ENCODE measurements around the gene OTULINL. TPM values are rescaled to one million over a fixed set of nuclear protein-coding genes. Genes with fewer than 3 reads are reported as not detected.

Gene OTULINL
- total RNA-seq, 1 donor from 2014 or later: 10.6 TPM

- H3K27ac ChIP-seq: no peak overlapping the region
- Mint-ChIP-seq H3K36me3 (peaks cover 5% of the 10 kb centered on the region), H3K27me3 (ENCODE audit: insufficient read depth, low read depth) (peaks cover 2% of the 10 kb centered on the region), H3K9me3 (no peaks in the 10 kb centered on the region), H3K27ac (no peak overlapping the region), H3K4me3 (no peak overlapping the region), H3K4me1 (no peaks in the 10 kb centered on the region)
- H3K4me2 ChIP-seq: no peak overlapping the region
- TF ChIP-seq, protein P1, sequence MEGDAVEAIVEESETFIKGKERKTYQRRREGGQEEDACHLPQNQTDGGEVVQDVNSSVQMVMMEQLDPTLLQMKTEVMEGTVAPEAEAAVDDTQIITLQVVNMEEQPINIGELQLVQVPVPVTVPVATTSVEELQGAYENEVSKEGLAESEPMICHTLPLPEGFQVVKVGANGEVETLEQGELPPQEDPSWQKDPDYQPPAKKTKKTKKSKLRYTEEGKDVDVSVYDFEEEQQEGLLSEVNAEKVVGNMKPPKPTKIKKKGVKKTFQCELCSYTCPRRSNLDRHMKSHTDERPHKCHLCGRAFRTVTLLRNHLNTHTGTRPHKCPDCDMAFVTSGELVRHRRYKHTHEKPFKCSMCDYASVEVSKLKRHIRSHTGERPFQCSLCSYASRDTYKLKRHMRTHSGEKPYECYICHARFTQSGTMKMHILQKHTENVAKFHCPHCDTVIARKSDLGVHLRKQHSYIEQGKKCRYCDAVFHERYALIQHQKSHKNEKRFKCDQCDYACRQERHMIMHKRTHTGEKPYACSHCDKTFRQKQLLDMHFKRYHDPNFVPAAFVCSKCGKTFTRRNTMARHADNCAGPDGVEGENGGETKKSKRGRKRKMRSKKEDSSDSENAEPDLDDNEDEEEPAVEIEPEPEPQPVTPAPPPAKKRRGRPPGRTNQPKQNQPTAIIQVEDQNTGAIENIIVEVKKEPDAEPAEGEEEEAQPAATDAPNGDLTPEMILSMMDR (IDR thresholded peaks at IDR 0.05): no peak
- TF ChIP-seq EZH2phosphoT487 (IDR thresholded peaks at IDR 0.05): no peak
- TF ChIP-seq EZH2 (IDR thresholded peaks at IDR 0.05): no peak
- no peak overlapping the region for H3K4me3 ChIP-seq
- H3K79me2 ChIP-seq (ENCODE audit: low read depth): no peaks in the 10 kb centered on the region
- H3K9ac ChIP-seq: no peak overlapping the region
- no peak for DNase-seq (ENCODE audit: low spot score)
- H3K9me3 ChIP-seq (ENCODE audit: low read depth): no peaks in the 10 kb centered on the region
- H4K20me1 ChIP-seq (ENCODE audit: low read depth): no peaks in the 10 kb centered on the region
- H3K27me3 ChIP-seq: no peaks in the 10 kb centered on the region
- H3K4me1 ChIP-seq: no peaks in the 10 kb centered on the region
- no peak overlapping the region for H2AFZ ChIP-seq (replicated peaks)
- H3F3A ChIP-seq (ENCODE audit: low read depth): no peaks in the 10 kb centered on the region
- H3K36me3 ChIP-seq: no peaks in the 10 kb centered on the region
These were observed 75.3 kb downstream of the OTULINL start for GRCh38 chr5:14656898-14657297.

DNA sequence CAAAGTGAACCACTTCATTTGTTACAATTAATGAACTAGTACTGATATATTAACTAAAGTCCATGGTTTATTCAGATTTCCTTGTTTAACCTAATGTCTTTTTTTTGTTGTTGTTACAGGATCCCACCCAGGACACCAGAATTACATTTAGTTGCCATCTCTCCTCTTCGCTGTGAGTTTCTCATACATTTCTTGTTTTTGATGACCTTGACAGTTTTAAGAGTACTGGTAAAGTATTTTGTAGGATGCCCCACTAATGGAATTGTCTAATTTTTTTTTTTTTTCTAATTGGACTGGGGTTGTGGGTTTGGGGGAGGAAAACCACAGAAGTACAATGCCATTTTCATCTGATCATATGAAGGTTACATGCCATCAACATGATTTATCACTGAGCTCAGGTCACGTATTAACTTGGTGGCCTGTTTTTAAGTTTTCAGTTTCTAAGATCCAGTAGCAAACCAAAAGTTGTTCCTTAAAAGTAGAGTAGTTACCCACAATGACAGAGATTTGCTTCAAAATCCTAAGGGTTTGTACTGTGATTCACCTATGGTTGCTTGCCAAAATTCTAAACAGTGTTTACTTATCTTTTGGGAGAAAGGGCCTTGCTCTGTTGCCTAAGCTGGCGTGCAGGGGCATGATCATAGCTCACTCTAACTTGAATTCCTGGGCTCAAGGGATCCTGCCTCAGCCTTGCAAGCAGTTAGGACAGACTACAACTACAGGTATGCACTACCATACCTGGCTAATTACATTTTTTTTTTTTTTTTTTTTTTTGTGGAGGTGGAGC lies 78.4 kb downstream of the OTULINL start:
- no peaks in the 10 kb centered on the region for H3K9me3 Mint-ChIP-seq
- H3K4me3 ChIP-seq: no peak overlapping the region
- no peak for TF ChIP-seq EZH2 (IDR thresholded peaks at IDR 0.05)
- TF ChIP-seq, protein P1 (IDR thresholded peaks at IDR 0.05): no peak
- TF ChIP-seq EZH2phosphoT487 (IDR thresholded peaks at IDR 0.05): no peak
- H3K4me1 ChIP-seq: peaks cover 5% of the 10 kb centered on the region
- no peak for DNase-seq (ENCODE audit: low spot score)
- H3K4me2 ChIP-seq: no peak overlapping the region
- no peaks in the 10 kb centered on the region for H3K9me3 ChIP-seq (ENCODE audit: low read depth)
- peaks cover 10% of the 10 kb centered on the region for H3K79me2 ChIP-seq (ENCODE audit: low read depth)
- no peak overlapping the region for H3K4me3 Mint-ChIP-seq
- H3K4me1 Mint-ChIP-seq: peaks cover 9% of the 10 kb centered on the region
- H3K27ac ChIP-seq: no peak overlapping the region
- H4K20me1 ChIP-seq (ENCODE audit: low read depth): no peaks in the 10 kb centered on the region
- peaks cover 6% of the 10 kb centered on the region for H3K27me3 Mint-ChIP-seq (ENCODE audit: insufficient read depth, low read depth)
- no peaks in the 10 kb centered on the region for H3K36me3 ChIP-seq
- no peak overlapping the region for H2AFZ ChIP-seq (replicated peaks)
- peaks cover 7% of the 10 kb centered on the region for H3K27me3 ChIP-seq
- H3K36me3 Mint-ChIP-seq: peaks cover 10% of the 10 kb centered on the region
- H3F3A ChIP-seq (ENCODE audit: low read depth): peaks cover 8% of the 10 kb centered on the region
- H3K27ac Mint-ChIP-seq: no peak overlapping the region
- no peak overlapping the region for H3K9ac ChIP-seq

DNA sequence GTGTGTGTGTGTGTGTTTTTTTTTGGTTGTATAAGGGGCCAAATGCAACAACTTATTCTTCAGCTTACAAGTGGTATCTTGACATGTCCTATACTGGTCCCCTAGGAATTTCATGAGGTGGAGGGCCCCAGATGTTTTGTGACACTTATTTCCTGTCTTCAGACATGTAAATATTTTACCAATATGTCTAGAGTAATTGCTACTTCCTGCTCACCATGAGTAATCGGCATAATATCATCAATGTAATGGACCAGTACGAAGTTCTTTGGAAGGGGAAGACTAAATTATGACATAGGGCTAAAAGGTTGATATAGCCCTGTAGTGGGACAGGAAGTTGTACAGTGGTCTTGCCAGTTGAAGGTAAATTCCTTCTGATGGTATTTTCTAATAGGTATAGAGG lies 79.2 kb downstream of the OTULINL start:
- peaks cover 8% of the 10 kb centered on the region for H3F3A ChIP-seq (ENCODE audit: low read depth)
- peaks cover 10% of the 10 kb centered on the region for H3K4me1 ChIP-seq
- no peak overlapping the region for H3K4me2 ChIP-seq
- no peak overlapping the region for H3K4me3 Mint-ChIP-seq
- H3K79me2 ChIP-seq (ENCODE audit: low read depth): peaks cover 19% of the 10 kb centered on the region
- H3K4me1 Mint-ChIP-seq: peaks cover 16% of the 10 kb centered on the region
- no peak overlapping the region for H3K4me3 ChIP-seq
- no peak for DNase-seq (ENCODE audit: low spot score)
- H3K27me3 Mint-ChIP-seq (ENCODE audit: insufficient read depth, low read depth): peaks cover 6% of the 10 kb centered on the region
- H3K27ac Mint-ChIP-seq: no peak overlapping the region
- peaks cover 7% of the 10 kb centered on the region for H4K20me1 ChIP-seq (ENCODE audit: low read depth)
- peaks cover 10% of the 10 kb centered on the region for H3K36me3 Mint-ChIP-seq
- H3K9me3 ChIP-seq (ENCODE audit: low read depth): no peaks in the 10 kb centered on the region
- H3K27me3 ChIP-seq: peaks cover 13% of the 10 kb centered on the region
- no peak overlapping the region for H2AFZ ChIP-seq (replicated peaks)
- H3K9me3 Mint-ChIP-seq: no peaks in the 10 kb centered on the region
- H3K9ac ChIP-seq: no peak overlapping the region
- TF ChIP-seq, protein P1 (IDR thresholded peaks at IDR 0.05): no peak
- TF ChIP-seq EZH2 (IDR thresholded peaks at IDR 0.05) (no peak), EZH2phosphoT487 (IDR thresholded peaks at IDR 0.05) (no peak)
- no peak overlapping the region for H3K27ac ChIP-seq
- no peaks in the 10 kb centered on the region for H3K36me3 ChIP-seq

Other genes starting within 250 kb of the OTULINL start
- gene OTULIN, start 82.9 kb downstream of the OTULINL start, total RNA-seq (ENCODE audit: low replicate concordance): 23.1 and 32.9 TPM in 2 replicates